ENCODE data around the gene GPR33.
"Not testable (repeated sequence)": the region's sequence is repeated elsewhere in the genome, so short reads cannot be mapped to it uniquely, and the experiment has no call there.

Gene GPR33

DNA sequence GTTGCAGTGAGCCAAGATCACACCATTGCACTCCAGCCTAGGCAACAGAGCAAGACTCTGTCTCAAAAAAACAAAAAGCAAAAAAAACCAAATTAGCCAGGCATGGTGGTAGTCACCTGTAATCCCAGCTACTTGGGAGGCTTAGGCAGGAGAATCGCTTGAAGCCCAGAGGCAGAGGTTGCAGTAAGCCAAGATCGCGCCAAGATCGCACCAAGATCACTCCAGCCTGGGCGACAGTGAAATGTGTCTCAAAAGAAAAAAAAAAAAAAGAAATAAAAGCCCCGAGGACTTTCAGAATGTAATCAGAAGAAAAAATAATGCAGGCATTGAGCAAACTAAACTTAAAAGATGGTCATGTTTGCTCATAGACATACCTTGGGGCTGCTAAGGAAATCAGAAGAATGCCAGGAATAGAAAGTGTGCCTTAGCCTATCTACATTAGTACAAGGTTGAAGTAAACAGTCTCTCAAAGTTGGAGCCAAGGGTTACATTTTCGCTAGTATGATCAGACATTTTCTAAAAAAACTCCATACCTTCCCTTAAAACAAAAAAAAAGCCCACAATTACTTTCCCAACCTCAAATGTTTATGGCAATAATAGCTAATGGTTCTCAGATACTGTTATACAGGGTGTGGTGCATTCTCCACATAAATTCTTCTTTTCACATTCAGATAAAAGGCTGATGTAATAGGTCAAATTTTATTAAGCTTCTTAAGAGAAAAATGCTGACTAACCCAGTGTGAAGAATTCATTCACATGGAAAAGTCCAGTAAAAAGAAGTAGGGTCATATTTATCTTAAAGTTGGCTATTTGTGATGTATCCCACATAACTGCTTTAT lies 46.3 kb downstream of the GPR33 start:
- Histone ChIP-seq H3K36me3 (ENCODE audit: control insufficient read depth in 2 of 2, insufficient read depth in 2 of 2, low read length in 2 of 2) (peaks cover 0 to 3% of the 10 kb centered on the region in 2 donors), H3K27ac (ENCODE audit: low read depth in 2 of 2, low read length in 2 of 2) (no peak overlapping the region), H3K4me3 (ENCODE audit: low read length in 2 of 2) (no peak overlapping the region)

DNA sequence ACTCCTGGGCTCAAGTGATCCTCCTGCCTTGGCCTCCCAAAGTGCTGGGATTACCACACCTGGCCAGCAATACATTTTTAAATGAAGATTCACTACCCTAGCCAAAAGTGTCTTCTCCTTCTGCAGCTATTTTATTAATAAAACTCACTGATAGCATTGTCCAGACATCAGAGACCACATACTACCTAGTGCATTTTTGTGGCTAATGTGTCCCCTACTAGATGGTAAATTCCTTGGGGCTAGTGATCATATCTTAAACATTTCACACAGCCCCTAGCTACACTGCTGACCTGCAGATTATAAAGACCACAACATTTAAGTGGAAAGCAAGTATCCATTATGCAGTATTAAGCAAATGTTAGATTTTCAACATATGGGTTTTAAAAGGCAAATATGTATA lies 47.6 kb downstream of the GPR33 start:
- H3K27ac ChIP-seq (ENCODE audit: low read depth in 2 of 2, low read length in 2 of 2), result no peak overlapping the region
- H3K4me3 ChIP-seq (ENCODE audit: low read length in 2 of 2), result no peak overlapping the region
- no peaks in the 10 kb centered on the region for H3K4me1 ChIP-seq (ENCODE audit: control insufficient read depth in 2 of 2, insufficient read depth in 2 of 2, low read length in 2 of 2)
- H3K9ac ChIP-seq (ENCODE audit: low read depth in 1 of 2, low read length in 2 of 2), result no peak overlapping the region
- peaks cover 0 to 3% of the 10 kb centered on the region in 2 donors for H3K36me3 ChIP-seq (ENCODE audit: control insufficient read depth in 2 of 2, insufficient read depth in 2 of 2, low read length in 2 of 2)
- no peaks in the 10 kb centered on the region for H3K27me3 ChIP-seq (ENCODE audit: control insufficient read depth in 2 of 2, insufficient read depth in 2 of 2, low read length in 2 of 2)
- H3K9me3 ChIP-seq (ENCODE audit: control insufficient read depth in 2 of 2, low read length in 2 of 2), result no peaks in the 10 kb centered on the region

More for the DNA sequence above, 46.3 kb downstream of the GPR33 start:
- Histone ChIP-seq H3K4me1 (ENCODE audit: control insufficient read depth in 2 of 2, insufficient read depth in 2 of 2, low read length in 2 of 2) (no peaks in the 10 kb centered on the region), H3K27me3 (ENCODE audit: control insufficient read depth in 2 of 2, insufficient read depth in 2 of 2, low read length in 2 of 2) (no peaks in the 10 kb centered on the region), H3K9ac (ENCODE audit: low read depth in 1 of 2, low read length in 2 of 2) (no peak overlapping the region), H3K9me3 (ENCODE audit: control insufficient read depth in 2 of 2, low read length in 2 of 2) (no peaks in the 10 kb centered on the region)

DNA sequence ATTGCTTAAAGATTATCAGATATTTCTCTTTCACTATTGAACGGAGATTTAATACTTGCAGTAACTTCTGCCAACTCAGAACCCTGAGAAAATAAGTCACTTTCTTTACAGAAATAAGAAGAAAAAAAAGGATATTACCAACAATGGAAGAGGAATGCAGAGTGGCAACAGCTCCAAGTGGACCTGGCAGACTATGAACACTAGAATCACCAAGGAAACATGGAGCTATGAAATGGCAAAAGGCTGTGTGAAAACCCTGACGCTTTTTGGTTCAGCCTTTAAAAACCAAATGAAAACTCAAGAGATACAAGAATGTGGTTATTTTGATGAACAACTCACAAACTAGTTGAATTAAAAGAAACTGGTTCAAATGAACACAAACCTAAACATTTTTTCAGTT lies 48.3 kb downstream of the GPR33 start:
- no peak overlapping the region for H3K9ac ChIP-seq (ENCODE audit: low read depth in 1 of 2, low read length in 2 of 2)
- no peaks in the 10 kb centered on the region for H3K9me3 ChIP-seq (ENCODE audit: control insufficient read depth in 2 of 2, low read length in 2 of 2)
- no peak overlapping the region for H3K27ac ChIP-seq (ENCODE audit: low read depth in 2 of 2, low read length in 2 of 2)
- peaks cover 0 to 3% of the 10 kb centered on the region in 2 donors for H3K36me3 ChIP-seq (ENCODE audit: control insufficient read depth in 2 of 2, insufficient read depth in 2 of 2, low read length in 2 of 2)
- H3K4me1 ChIP-seq (ENCODE audit: control insufficient read depth in 2 of 2, insufficient read depth in 2 of 2, low read length in 2 of 2), result no peaks in the 10 kb centered on the region
- H3K27me3 ChIP-seq (ENCODE audit: control insufficient read depth in 2 of 2, insufficient read depth in 2 of 2, low read length in 2 of 2), result no peaks in the 10 kb centered on the region
- no peak overlapping the region for H3K4me3 ChIP-seq (ENCODE audit: low read length in 2 of 2)

DNA sequence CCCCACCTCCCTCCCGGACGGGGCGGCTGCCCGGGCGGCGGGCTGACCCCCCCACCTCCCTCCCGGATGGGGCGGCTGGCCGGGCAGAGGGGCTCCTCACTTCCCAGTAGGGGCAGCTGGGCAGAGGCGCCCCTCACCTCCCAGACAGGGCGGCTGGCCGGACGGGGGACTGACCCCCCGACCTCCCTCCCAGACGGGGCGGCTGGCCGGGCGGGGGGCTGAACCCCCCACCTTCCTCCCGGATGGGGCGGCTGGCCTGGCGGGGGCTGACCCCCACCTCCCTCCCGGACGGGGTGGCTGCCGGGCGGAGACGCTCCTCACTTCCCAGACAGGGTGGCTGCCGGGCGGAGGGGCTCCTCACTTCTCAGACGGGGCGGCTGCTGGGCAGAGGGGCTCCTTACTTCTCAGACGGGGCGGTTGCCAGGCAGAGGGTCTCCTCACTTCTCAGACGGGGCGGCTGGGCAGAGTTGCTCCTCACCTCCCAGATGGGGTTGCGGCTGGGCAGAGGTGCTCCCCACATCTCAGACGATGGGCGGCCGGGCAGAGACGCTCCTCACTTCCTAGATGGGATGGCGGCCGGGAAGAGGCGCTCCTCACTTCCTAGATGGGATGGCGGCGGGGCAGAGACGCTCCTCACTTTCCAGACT lies 50.7 kb downstream of the GPR33 start:
- H3K27ac ChIP-seq (ENCODE audit: low read depth in 2 of 2, low read length in 2 of 2); H3K27me3 ChIP-seq (ENCODE audit: control insufficient read depth in 2 of 2, insufficient read depth in 2 of 2, low read length in 2 of 2); H3K4me3 ChIP-seq (ENCODE audit: low read length in 2 of 2); H3K4me1 ChIP-seq (ENCODE audit: control insufficient read depth in 2 of 2, insufficient read depth in 2 of 2, low read length in 2 of 2); H3K9me3 ChIP-seq (ENCODE audit: control insufficient read depth in 2 of 2, low read length in 2 of 2); H3K36me3 ChIP-seq (ENCODE audit: control insufficient read depth in 2 of 2, insufficient read depth in 2 of 2, low read length in 2 of 2); H3K9ac ChIP-seq (ENCODE audit: low read depth in 1 of 2, low read length in 2 of 2): not testable (repeated sequence)

DNA sequence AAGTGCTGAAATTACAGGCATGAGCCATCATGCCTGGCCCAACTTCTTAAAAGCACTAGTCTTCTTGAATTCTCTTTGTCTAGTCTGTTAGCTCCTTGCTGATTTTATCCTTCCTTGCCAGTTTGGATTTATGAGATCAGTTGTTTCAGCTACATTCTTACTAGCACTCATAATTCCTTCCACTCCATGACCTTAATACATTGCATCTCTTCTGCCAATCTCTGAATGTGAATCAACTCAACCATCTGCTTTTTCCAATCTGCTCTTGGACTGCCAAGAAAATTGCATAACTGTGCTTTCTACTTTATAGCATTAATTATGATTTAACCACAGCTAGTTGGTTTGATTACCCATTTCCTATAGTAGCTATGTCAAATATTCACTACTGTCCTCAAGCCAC lies 52.6 kb downstream of the GPR33 start:
- H3K4me3 ChIP-seq (ENCODE audit: low read length in 2 of 2), result no peak overlapping the region
- H3K27me3 ChIP-seq (ENCODE audit: control insufficient read depth in 2 of 2, insufficient read depth in 2 of 2, low read length in 2 of 2), result no peaks in the 10 kb centered on the region
- no peaks in the 10 kb centered on the region for H3K9me3 ChIP-seq (ENCODE audit: control insufficient read depth in 2 of 2, low read length in 2 of 2)
- no peaks in the 10 kb centered on the region for H3K4me1 ChIP-seq (ENCODE audit: control insufficient read depth in 2 of 2, insufficient read depth in 2 of 2, low read length in 2 of 2)
- no peak overlapping the region for H3K27ac ChIP-seq (ENCODE audit: low read depth in 2 of 2, low read length in 2 of 2)
- no peak overlapping the region for H3K9ac ChIP-seq (ENCODE audit: low read depth in 1 of 2, low read length in 2 of 2)
- H3K36me3 ChIP-seq (ENCODE audit: control insufficient read depth in 2 of 2, insufficient read depth in 2 of 2, low read length in 2 of 2), result peaks cover 0 to 3% of the 10 kb centered on the region in 2 donors
